CD4-positive, alpha-beta T cell treated with Interleukin-21 for 1 hour (primary cell): ENCODE data around the gene PSMD9.
"Not testable (repeated sequence)": the region's sequence is repeated elsewhere in the genome, so short reads cannot be mapped to it uniquely, and the experiment has no call there.

ENCODE experiments used
- DNase-seq: peaks from one replicate; pipeline ENCODE4 v3.0.0-alpha.2; 2020

The PSMD9 gene

GRCh38 chr12:121926874-121927706 lies 38.5 kb downstream of the PSMD9 start:
- peak; percentile 10 for DNase-seq

GRCh38 chr12:121927813-121928212 lies 39.2 kb downstream of the PSMD9 start:
- DNase-seq = no peak

GRCh38 chr12:121929545-121929944 lies 41.0 kb downstream of the PSMD9 start:
- not testable (repeated sequence) for DNase-seq

GRCh38 chr12:121930862-121931261 lies 42.3 kb downstream of the PSMD9 start:
- no peak for DNase-seq

GRCh38 chr12:121932176-121932536 lies 43.6 kb downstream of the PSMD9 start:
- no peak for DNase-seq

- DNase-seq = no peak
These were observed 44.4 kb downstream of the PSMD9 start for GRCh38 chr12:121932914-121933521.

- no peak for DNase-seq
These were observed 45.1 kb downstream of the PSMD9 start for GRCh38 chr12:121933522-121934308.

- DNase-seq = no peak
These were observed 45.7 kb downstream of the PSMD9 start for GRCh38 chr12:121934309-121934664.

- DNase-seq = no peak
These were observed 49.1 kb downstream of the PSMD9 start for GRCh38 chr12:121937654-121938053.

GRCh38 chr12:121939186-121939585 lies 50.6 kb downstream of the PSMD9 start:
- DNase-seq = no peak

GRCh38 chr12:121939992-121940766 lies 51.6 kb downstream of the PSMD9 start:
- no peak for DNase-seq

GRCh38 chr12:121942145-121942718 lies 53.6 kb downstream of the PSMD9 start:
- DNase-seq = no peak

- DNase-seq = no peak
These were observed 55.3 kb downstream of the PSMD9 start for GRCh38 chr12:121943926-121944325.

- DNase-seq = no peak
These were observed 57.9 kb downstream of the PSMD9 start for GRCh38 chr12:121946313-121947025.

GRCh38 chr12:121947981-121948380 lies 59.4 kb downstream of the PSMD9 start:
- no peak for DNase-seq

- DNase-seq = no peak
These were observed 61.2 kb downstream of the PSMD9 start for GRCh38 chr12:121949648-121950397.

GRCh38 chr12:121953117-121953692 lies 64.6 kb downstream of the PSMD9 start:
- DNase-seq = no peak

GRCh38 chr12:121953695-121954094 lies 65.1 kb downstream of the PSMD9 start:
- no peak for DNase-seq

GRCh38 chr12:121955258-121956237 lies 67.0 kb downstream of the PSMD9 start:
- DNase-seq = no peak
